KMS-11 (cell line): ENCODE measurements around the gene GRK2.
A peak's percentile ranks its signal among the peaks of the same experiment; 100 is the strongest.

ENCODE experiments used
- H2AFZ ChIP-seq: fragments of 200-600 bp; sonication (generic); 2 replicates; pipeline ENCODE4 v1.6.1; 2016; ENCODE audit warnings: antibody characterized with exemption, mixed run types, low read depth
- H3K27ac ChIP-seq: fragments of 200-600 bp; sonication (generic); 2 replicates; pipeline ENCODE4 v1.6.1; 2016; ENCODE audit warnings: mild to moderate bottlenecking, mixed run types
- H3K27me3 ChIP-seq: fragments of 200-600 bp; sonication (generic); 2 replicates; pipeline ENCODE4 v1.6.1; 2017; ENCODE audit warnings: mild to moderate bottlenecking, low read depth, mixed run types, moderate library complexity; ENCODE audit not compliant: insufficient read depth
- H3K36me3 ChIP-seq: fragments of 200-600 bp; sonication (generic); 2 replicates; pipeline ENCODE4 v1.6.1; 2017; ENCODE audit warnings: mild to moderate bottlenecking, mixed run types; ENCODE audit not compliant: insufficient read depth
- H3K4me1 ChIP-seq: fragments of 200-600 bp; sonication (generic); 2 replicates; pipeline ENCODE4 v1.6.1; 2016; ENCODE audit warnings: mild to moderate bottlenecking, low read depth, mixed run types; ENCODE audit not compliant: poor library complexity, severe bottlenecking
- H3K4me2 ChIP-seq: fragments of 200-600 bp; sonication (generic); 2 replicates; pipeline ENCODE4 v1.7.0; 2016; ENCODE audit warnings: mild to moderate bottlenecking, mixed run types
- H3K4me3 ChIP-seq: fragments of 200-600 bp; sonication (generic); IDR thresholded peaks from 2 replicates; pipeline ENCODE4 v1.6.1; 2017; ENCODE audit warnings: low read depth, low read length, mixed read lengths; ENCODE audit not compliant: insufficient read depth
- H3K79me2 ChIP-seq: fragments of 200-600 bp; sonication (generic); 2 replicates; pipeline ENCODE4 v1.6.1; 2016; ENCODE audit warnings: low read depth, mixed run types; ENCODE audit not compliant: insufficient read depth
- H3K9ac ChIP-seq: fragments of 200-600 bp; sonication (generic); 2 replicates; pipeline ENCODE4 v1.6.1; 2016; ENCODE audit warnings: mild to moderate bottlenecking, mixed run types
- H4K20me1 ChIP-seq: fragments of 200-600 bp; sonication (generic); 2 replicates; pipeline ENCODE4 v1.6.1; 2016; ENCODE audit warnings: mild to moderate bottlenecking, mixed run types; ENCODE audit not compliant: insufficient read depth
- TF ChIP-seq, protein P1 (sequence below): fragments of 200-600 bp; sonication (generic); conservative IDR thresholded peaks from 2 replicates; pipeline ENCODE4 v1.6.1; 2017; ENCODE audit warnings: low read depth, mild to moderate bottlenecking, antibody characterized with exemption, low read length, moderate library complexity, mixed read lengths

The GRK2 gene

DNA sequence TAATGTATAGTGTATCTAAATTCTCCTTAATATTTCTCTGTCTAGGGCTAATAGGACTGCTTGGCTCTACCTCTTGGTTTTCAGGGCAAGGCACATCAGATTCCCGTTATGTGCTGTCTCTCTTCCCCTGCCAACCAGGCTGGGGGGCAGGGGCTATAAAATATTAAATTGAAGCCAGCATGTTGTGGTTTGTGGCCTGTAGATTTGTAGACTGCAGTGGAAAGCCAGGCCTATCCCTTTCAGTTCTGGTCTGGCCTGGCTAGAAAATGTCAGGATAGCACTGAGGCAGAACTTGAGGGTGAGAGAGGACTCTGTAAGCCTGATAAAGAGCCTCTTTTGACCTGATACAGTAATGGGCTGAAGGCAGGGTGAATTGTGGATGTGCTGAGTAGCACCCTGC is 14.4 kb upstream of the GRK2 start:
- H3K27me3 ChIP-seq: no peaks in the 10 kb centered on the region
- no peak overlapping the region for H3K27ac ChIP-seq
- peaks cover 38% of the 10 kb centered on the region; the same call in 1 of the 2 replicates for H3K36me3 ChIP-seq
- peaks cover 43% of the 10 kb centered on the region for H3K4me1 ChIP-seq
- H2AFZ ChIP-seq: no peak overlapping the region
- H3K9ac ChIP-seq: no peak overlapping the region
- peaks cover 8% of the 10 kb centered on the region; the same call in 1 of the 2 replicates for H4K20me1 ChIP-seq
- H3K4me3 ChIP-seq: no peak overlapping the region
- H3K79me2 ChIP-seq: peaks cover 4% of the 10 kb centered on the region; the same call in 1 of the 2 replicates
- H3K4me2 ChIP-seq: no peak overlapping the region
- TF ChIP-seq, protein P1, sequence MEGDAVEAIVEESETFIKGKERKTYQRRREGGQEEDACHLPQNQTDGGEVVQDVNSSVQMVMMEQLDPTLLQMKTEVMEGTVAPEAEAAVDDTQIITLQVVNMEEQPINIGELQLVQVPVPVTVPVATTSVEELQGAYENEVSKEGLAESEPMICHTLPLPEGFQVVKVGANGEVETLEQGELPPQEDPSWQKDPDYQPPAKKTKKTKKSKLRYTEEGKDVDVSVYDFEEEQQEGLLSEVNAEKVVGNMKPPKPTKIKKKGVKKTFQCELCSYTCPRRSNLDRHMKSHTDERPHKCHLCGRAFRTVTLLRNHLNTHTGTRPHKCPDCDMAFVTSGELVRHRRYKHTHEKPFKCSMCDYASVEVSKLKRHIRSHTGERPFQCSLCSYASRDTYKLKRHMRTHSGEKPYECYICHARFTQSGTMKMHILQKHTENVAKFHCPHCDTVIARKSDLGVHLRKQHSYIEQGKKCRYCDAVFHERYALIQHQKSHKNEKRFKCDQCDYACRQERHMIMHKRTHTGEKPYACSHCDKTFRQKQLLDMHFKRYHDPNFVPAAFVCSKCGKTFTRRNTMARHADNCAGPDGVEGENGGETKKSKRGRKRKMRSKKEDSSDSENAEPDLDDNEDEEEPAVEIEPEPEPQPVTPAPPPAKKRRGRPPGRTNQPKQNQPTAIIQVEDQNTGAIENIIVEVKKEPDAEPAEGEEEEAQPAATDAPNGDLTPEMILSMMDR: no peak

DNA sequence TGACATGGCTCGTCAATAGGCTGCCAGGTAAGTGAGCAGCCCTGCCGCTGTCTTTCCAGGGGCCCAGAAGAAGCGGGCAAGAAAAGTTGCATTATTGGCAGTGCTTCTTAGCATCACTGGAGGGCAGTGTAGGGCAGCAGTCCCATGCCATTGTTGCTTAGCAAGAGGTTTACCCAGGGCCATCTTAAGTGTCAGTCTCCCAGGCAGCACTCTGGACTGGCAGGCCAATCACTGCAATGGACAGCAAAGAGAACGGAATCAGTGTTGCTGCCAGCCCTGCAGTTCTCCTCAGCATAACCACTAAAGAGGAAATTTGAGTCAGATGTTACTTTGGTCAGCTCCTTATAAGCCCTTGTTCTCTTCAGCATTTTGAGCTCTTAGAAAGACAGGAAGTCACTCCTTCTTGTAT is 13.4 kb upstream of the GRK2 start:
- Histone ChIP-seq H3K36me3 (peaks cover 31% of the 10 kb centered on the region; the same call in 1 of the 2 replicates), H3K9ac (no peak overlapping the region), H3K4me2 (no peak overlapping the region), H3K4me1 (peaks cover 34% of the 10 kb centered on the region), H3K27me3 (no peaks in the 10 kb centered on the region), H3K27ac (no peak overlapping the region), H4K20me1 (peaks cover 8% of the 10 kb centered on the region; the same call in 1 of the 2 replicates), H3K79me2 (peaks cover 4% of the 10 kb centered on the region; the same call in 1 of the 2 replicates), H2AFZ (no peak overlapping the region), H3K4me3 (no peak overlapping the region)
- TF ChIP-seq, protein P1: peak; percentile 64

DNA sequence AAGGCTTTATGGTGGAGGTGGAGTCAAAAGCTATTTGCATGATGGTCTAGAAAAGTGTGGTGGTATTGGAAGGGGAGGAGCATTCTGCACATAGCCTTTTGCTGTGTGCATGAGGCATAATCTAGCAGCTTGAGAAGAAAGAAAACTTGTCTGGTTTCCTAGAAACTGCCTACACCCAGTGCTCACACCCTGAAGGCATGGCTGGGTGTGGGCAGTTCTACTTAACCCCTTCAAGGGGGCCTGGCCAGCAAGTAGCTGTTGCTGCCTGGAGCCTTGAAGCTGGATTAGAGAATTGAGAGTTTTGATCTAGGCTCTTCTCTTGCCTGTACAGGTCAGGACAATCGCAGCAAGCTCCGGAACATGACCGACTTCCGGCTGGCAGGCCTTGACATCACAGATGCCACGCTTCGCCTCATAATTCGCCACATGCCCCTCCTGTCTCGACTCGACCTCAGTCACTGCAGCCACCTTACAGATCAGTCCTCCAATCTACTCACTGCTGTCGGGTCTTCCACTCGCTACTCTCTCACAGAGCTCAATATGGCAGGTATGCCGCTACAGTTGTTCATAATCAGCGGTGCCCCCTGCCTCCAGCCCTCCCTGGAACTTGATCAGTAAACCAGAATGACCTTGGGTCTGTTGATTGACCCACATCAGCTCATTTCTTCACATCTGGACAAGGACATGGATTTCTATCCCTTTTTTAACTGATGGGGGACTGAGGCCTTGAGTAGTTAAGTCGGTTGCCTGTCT is 12.2 kb upstream of the GRK2 start:
- no peak overlapping the region for H3K9ac ChIP-seq
- H3K4me1 ChIP-seq: peaks cover 27% of the 10 kb centered on the region
- no peak overlapping the region for H3K4me3 ChIP-seq
- H3K27ac ChIP-seq: no peak overlapping the region
- no peak overlapping the region for H2AFZ ChIP-seq
- TF ChIP-seq, protein P1: no peak
- H3K27me3 ChIP-seq: no peaks in the 10 kb centered on the region
- no peaks in the 10 kb centered on the region for H3K79me2 ChIP-seq
- peaks cover 8% of the 10 kb centered on the region; the same call in 1 of the 2 replicates for H4K20me1 ChIP-seq
- H3K36me3 ChIP-seq: peaks cover 25% of the 10 kb centered on the region; the same call in 1 of the 2 replicates
- no peak overlapping the region for H3K4me2 ChIP-seq

DNA sequence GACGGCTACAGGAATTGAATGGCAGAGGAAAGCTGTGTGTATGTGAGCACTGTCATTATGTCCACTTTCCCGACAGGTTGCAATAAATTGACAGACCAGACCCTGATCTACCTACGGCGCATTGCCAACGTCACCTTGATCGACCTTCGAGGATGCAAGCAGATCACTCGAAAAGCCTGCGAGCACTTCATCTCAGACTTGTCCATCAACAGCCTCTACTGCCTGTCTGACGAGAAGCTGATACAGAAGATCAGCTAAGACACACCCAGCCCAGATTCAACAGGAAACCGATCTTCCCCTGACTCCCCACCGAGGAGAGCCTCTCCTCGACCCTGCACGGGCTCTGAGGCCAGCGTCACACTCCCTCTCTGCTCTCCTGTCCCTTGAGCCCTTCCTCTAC is 11.5 kb upstream of the GRK2 start:
- Histone ChIP-seq H3K4me3 (no peak overlapping the region), H3K9ac (no peak overlapping the region), H3K27ac (no peak overlapping the region), H3K4me1 (peaks cover 22% of the 10 kb centered on the region), H2AFZ (no peak overlapping the region), H4K20me1 (peaks cover 8% of the 10 kb centered on the region; the same call in 1 of the 2 replicates), H3K27me3 (no peaks in the 10 kb centered on the region), H3K4me2 (no peak overlapping the region), H3K36me3 (peaks cover 25% of the 10 kb centered on the region; the same call in 1 of the 2 replicates), H3K79me2 (no peaks in the 10 kb centered on the region)
- TF ChIP-seq, protein P1: no peak
